ENCODE data around the gene MXD4.
A peak's percentile ranks its signal among the peaks of the same experiment; 100 is the strongest.

The MXD4 gene

GRCh38 chr4:2292646-2293108 lies 30.8 kb upstream of the MXD4 start:
- DNase-seq: no peak

DNA sequence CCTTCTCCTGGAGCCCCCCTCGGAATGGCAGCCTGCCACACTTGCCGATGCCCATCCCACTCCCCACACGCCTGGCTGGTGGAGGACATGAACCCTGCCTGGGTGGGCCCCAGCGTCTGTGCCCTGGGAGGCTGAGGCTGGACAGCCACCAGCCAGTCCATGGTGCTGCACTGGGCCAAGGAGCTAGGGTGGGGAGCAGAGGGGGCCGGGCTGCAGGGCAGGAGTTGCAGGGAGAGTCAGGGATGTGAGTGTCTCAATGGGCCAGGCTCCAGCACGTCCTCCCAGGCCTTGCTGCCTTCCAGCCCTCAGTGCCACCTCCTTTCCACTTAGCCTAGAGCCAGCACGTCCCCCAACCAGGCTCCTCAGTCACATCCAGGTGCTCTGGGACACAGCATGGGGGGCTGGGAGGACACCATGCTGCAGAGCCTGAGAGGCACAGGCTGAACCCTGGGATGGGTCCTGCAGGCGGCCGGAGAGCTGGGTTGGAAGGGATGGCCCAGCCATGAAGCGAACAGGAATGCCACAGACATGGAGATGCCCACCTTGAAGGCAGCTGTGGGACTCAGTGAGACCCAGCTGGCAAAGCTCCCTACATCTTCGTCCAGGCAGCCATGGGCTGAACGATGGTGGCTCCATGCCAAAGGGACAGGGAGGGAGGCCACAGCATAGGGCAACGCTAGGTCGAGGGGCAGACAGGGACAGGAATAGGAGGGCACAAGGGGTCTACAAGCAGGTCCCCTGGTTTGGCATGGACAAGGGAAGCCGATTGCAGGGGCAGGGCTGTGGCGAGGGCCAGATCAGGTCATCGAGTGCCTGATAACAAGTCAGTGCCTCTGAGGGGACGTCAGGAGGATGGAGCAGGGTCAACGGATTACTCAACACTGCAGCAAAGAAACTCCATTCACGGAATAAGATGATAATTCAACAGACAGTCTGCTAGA lies 30.1 kb upstream of the MXD4 start:
- no peak for DNase-seq

DNA sequence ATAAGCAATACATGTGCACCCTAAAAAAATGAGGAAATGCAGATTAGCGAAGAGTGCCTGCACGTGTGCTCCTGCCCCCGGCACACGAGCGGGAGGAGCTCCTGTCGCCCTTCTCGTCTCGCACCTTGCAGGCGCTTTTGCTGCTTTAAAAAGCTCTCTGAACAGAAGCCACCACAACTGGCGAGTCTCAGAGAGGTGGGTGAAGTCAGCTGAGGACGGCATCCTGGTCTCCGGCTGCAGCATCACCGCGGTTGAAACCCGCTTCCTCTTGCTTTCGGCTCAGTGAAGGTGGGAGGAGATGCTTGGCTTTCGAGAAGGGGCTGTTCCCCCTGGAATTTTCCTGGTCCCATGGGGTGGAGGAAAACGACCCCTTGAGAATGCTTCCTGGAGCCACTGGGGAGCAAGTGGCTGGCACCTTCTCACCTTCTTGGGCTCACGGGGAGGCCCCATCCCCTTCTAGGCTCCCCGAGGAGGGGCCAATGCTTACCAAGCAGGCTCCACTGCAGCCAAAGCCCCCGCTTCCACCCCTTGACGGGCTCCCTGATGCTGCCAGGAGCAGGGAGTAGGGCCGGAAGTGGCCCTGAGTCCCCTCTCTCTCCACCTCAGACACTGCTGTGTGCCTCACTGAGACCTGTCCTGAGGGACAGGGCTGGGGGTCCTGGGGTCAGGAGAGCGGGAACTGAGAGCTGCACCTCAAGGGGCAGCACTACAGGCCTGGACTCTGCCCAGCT lies 29.2 kb upstream of the MXD4 start:
- peak in 1 of 51 donors; percentile 44 for DNase-seq

DNA sequence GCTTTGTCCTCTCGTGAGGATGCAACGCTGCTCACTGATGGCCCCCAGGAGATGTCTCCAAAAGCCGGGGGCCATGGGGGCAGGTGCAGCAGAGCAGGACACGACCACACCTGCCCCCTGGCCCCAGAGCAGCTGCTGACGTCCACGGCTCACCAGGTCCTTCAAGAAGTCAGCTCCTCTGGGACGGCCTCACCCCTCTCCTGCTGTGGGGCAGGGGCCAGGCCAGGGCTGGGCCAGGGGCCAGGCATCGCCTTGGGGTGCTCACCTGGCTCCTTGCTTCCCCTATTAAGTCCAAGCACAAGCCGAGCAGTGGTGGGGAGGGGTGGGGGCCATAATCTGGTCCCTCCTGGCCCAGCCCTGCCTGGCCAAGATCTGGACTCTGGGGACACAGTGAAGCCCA lies 28.6 kb upstream of the MXD4 start:
- DNase-seq: no peak

GRCh38 chr4:2289955-2290333 lies 28.0 kb upstream of the MXD4 start:
- no peak for DNase-seq

DNA sequence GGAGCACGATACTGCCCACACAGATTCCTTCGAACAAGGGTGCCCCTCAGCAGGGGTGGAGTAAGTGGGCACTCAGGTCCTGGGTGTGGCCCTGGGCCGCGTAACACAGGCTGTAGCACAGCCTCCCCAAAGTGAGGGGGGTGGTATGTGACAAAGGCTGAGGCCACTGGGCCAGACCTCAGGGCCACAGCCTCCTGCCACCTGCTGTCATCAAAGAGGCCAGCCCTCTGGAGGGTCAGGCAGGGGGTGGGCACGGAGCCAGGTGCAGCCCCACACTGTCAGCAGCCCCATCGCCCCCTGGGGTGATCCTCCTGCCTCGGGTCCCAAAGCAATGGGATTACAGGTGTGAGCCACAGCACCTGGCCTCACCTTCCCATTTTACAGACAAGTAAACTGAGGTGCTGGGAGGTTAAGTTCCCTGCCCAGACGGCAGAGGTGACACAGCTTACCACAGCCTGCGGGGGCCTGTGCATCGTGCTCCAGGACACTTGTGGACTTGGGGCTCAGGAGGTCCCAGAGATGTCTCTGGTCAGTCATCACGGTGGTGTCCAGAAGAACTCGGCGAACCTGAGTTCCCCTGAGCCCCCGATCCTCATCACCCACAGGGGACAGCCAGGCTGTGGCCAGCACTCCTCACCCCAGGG lies 27.5 kb upstream of the MXD4 start:
- DNase-seq: no peak

GRCh38 chr4:2288051-2288541 lies 26.2 kb upstream of the MXD4 start:
- no peak for DNase-seq

DNA sequence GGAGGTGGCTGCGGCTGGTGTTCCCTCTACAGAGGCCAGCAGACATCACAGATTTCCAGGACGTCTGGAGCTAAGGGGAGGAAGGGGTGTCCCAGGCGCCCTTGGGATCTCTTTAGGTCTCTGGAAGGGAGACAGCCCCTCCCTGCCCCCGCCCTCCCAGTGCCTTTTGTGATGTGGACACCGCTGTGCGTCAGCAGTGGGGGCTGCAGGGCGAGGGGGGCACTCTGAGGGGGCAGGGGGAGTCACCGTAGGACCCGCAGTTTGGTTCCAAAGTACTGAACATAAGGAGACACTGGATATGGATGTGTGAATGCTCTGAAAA lies 25.6 kb upstream of the MXD4 start:
- no peak for DNase-seq

DNA sequence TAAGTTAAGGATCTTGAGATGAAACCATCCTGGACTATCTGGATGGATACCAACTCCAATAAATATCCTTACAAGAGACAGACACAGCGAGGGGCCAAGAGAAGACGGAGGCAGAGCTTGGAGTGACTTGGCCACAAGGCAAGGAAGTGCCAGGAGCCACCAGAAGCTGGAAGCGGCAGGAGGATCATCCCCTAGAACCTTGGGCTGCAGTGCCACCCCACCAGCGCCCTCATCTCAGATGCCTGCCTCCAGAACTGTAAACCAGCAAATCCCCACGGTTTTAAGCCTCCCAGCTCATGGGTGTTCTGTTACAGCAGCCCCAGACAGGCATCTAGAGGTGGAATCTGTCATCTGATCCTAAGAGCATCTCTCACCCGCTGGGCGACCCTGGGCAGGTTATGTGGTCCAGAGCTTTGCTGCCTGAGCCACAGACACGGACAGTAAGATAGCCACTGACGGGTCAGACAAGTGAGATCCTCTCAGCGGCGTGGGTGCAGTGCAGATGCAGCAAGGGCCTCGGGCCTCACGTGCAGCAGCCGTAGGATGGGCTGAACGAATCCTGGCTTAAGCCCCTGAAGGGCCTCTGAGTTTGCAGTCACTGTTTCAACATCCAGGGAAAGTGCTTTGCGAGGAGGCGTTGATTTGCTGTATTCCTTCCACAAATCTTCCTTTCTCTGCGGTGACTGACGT lies 25.1 kb upstream of the MXD4 start:
- no peak for DNase-seq

DNA sequence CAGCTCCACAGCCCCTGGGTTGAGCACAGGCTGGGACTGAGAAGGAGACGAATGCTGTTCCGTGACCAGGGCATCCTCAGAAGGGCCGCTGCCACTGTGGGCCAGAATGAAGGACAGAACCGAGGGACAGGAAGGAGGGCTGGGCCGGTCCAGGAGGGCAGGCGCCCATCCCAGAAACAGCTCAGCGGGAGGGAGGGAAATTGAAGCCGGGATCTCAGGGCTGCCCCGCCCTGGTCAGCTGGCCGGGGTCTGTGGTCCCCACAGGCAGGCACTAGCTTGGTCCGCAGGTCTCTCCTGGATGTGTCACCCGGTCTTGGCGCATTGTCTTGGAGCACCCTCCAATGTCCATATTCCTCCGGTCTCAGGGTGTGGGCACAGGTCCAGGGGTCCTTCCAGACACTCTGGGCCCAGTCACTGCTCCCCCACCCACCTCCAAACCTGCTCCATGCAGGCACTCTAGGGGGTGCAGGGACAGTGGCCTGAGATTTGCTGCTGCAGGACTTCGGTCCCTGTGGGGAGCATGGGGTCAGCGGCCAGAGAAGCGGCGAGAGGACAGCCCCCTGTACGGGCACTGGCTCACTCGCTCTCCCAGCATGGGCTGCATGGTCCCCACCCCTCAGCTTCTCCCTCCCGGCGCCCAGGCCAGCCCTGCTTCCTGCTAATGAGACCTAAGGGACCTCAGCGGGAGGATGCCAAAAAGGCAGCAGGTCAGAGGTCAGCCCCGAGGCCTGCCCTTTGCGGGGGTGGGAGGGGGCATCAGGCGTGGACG lies 23.9 kb upstream of the MXD4 start:
- DNase-seq: no peak

DNA sequence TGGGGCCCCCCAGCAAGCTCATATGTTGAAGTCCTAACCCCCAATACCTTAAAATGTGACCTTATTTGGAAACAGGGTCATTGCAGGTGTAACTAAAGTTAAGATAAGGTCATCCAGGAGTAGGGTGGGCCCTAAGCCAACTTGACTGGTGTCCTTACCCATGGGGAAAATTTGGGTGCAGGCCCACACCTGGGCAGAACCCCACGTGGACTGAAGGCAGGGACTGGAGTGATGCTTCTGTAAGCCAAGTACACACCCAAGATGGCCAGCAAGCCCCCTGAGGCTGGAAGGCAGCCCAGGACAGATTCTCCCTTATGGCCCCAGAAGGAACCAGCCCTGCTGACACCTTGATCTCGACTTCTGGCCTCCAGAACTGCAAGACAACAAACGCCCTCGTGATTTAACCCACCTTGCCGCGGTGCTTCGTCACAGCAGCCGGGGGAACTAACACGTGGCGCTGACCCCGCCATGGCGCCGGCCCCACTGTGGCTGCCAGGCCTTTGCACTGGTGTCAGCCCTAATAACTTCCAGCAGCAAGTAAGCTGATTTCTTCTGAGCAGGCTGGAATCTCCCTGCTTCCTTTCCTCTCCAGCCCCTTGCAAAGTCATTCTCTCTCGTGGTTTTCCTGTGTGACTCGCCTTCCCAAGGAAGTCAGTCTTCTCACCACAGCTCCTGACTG lies 23.2 kb upstream of the MXD4 start:
- no peak for DNase-seq

DNA sequence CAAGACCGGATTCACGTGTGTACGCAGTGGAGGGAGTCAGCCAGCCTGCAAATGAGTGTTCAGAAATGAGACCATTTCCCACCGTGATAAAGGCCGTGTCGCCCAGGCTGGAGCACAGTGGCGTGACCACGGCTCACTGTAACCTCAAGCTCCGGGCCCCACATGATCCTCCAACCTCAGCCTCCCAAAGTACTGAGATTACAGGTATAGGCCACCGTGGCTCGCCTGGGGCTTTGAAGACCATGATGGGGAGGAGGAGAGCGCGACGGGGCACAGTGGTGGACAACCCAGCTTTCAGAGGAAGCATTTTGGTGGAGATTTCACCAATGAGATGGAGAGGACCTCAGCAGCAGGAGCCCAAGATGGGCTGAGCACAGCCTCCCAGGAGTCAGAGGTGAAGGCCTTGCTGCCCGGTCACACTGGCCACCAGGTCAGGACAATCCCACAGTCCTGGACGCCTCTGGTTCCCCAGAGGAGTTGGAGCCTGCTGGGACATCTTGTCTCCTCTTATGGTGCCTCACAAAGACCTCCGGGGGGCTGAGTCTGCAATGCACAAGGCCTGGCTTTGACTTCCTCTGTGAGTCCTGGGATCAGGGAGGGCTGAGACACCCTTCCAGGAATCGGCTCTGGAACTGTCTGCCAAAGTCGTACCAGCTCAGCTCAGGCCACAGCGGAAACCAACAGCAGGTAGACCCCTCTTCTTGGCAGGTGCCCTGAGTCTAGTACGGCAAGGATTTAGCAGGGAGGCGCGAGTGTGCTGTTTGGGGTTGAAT lies 22.4 kb upstream of the MXD4 start:
- DNase-seq: no peak

- DNase-seq: no peak
Observed at GRCh38 chr4:2283199-2283711, 21.3 kb upstream of the MXD4 start.

DNA sequence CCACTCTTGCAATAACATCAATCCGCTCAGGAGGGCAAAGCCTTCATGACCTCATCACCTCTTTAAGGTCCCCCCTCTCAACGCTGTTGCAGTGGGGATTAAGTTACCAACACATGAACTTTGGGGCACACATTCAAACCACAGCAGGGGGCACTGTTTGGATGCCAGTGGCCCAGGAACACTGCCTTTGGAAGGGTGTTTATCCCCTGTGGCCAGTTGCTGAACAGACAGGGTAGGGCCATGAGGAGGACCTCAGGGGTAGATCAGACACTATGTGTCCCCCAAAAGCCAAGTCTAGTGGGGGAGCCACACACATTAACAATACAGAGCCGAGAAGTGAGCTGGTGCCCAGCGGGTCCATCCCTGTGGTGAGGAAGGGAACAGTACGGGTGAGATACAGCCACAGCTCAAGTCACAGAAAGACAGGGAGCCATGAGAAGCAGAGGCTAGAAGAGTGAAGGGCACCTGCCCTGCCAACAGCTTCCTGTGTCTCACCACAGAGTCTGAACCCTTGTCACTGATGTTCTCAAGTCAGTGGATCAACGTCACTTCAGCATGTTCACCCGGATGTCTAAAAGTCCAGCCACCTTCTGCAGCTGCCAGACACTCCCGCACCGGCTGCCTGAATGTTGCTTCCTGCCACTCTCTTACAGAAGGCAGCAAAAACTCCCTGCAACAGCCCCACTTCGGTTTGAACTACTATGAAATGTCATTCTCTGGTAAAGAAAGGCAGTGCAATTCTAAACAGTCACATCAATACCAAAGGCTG lies 19.9 kb upstream of the MXD4 start:
- no peak for DNase-seq

GRCh38 chr4:2280531-2281300 lies 18.8 kb upstream of the MXD4 start:
- peak in 16 of 51 donors; percentile 21 to 58 (median 36) for DNase-seq

- no peak for DNase-seq
Observed at GRCh38 chr4:2277956-2278355, 16.0 kb upstream of the MXD4 start.

DNA sequence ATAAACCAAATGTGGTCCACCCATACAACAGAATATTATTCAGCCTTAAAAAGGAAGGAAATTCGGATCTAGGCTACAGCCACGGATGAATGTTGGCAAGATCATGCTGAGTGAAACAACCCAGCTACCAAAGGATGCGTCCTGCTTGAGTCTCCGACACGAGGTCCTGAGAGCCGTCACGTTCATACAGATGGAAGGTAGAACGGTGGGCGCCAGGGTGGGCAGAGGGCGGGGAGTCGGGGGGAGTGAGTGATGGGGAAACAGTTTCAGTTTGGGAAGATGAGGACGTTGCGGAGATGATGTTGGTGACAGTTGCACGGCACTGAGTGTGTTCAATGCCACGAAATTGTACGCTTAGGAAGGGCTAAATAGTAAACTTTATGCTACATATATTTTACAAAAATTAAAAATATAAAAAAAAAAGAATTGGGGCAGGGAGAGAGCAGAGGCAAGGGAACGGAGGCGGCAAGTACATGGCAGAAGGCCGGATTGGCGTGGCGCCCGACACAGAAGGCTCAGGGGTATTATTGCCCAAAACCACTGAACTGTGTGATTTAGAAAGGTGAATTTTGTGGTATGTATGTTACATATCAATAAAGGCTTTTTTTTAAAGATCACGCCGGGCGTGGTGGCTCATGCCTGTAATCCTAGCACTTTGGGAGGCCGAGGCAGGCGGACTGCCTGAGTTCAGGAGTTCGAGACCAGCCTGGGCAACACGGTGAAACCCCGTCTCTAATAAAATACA lies 14.8 kb upstream of the MXD4 start:
- DNase-seq: no peak

Measured in hypothalamus (tissue), 51 donors.